ENCODE measurements around the gene C18orf32. TPM values are rescaled to one million over a fixed set of nuclear protein-coding genes. Genes with fewer than 3 reads are reported as not detected.

C18orf32 gene
- total RNA-seq, 1 experiment from 2014 or later: 24.4 TPM

DNA sequence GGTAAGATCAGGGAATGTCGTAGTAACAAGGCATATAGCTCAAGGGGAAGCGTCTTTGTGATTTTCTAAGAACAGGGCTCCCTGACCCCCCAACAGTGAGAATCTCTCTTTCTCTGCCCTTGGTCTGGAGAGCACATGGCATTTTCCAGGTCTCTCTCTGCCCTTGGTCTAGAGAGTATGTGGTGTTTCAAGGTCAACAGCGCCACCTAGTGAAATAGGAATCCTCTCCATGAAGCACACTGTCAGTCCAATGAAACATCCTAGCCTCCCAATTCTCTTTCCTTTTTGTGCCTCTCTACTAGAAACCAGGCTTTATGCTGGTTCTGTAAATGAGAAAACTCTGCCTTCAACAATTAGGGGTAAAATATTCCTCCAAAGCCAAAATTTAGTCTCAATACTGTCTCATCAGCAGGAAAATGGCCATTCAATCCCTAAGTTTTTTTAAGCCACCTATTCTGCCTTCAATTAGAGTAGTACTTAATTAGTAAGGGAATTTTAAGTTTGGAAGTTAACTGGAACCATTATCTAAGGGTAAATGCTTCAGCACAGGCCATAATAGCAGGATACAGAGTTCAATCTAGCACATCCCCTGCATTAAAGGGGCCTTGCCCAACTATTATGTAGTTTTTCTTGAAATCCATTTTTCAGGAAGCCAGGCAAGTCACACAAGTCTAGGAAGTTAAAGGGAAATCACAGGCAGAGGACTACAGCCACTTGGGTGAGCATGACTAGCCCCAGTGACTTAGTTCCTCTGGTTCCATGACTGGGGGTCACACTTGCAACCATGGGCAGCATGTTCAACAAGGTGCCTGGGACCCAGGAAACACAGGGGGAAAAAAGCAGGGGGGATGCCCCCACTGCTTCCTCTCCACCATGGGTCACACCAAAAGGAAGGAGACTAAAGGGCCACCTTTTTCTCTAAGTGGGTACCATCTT lies 39.0 kb downstream of the C18orf32 start:
- DNase-seq: peak; percentile 67
- H3K36me3 Mint-ChIP-seq (ENCODE audit: insufficient read depth in 1 of 3, low read depth in 3 of 3): peaks cover 28 to 36% (median 31%) of the 10 kb centered on the region in 3 experiments
- H2AFZ ChIP-seq (ENCODE audit: low read length): no peak overlapping the region
- peak overlapping the region in 1 of 3 experiments; percentile 24; a peak in 1 of 7 replicates for H3K27ac Mint-ChIP-seq
- no peak overlapping the region for H2BK12ac ChIP-seq (ENCODE audit: insufficient read length, low read depth, low read length)
- no peak overlapping the region for H2BK120ac ChIP-seq (ENCODE audit: low read depth, low read length, poor library complexity, severe bottlenecking)
- H4K91ac ChIP-seq (ENCODE audit: insufficient read length, low read depth, low read length): no peak overlapping the region
- no peak overlapping the region for H2AK5ac ChIP-seq (ENCODE audit: insufficient read length, low read length)
- no peak overlapping the region for H4K5ac ChIP-seq (ENCODE audit: insufficient read length, low read depth, low read length)
- no peak overlapping the region for H2BK15ac ChIP-seq (ENCODE audit: low read depth, low read length)
- H3K23ac ChIP-seq (ENCODE audit: insufficient read length, low read depth, low read length): no peak overlapping the region
- peaks cover 3% of the 10 kb centered on the region in 2 experiments; a peak in 3 of 4 replicates for H3K4me1 Mint-ChIP-seq
- TF ChIP-seq, protein P1, sequence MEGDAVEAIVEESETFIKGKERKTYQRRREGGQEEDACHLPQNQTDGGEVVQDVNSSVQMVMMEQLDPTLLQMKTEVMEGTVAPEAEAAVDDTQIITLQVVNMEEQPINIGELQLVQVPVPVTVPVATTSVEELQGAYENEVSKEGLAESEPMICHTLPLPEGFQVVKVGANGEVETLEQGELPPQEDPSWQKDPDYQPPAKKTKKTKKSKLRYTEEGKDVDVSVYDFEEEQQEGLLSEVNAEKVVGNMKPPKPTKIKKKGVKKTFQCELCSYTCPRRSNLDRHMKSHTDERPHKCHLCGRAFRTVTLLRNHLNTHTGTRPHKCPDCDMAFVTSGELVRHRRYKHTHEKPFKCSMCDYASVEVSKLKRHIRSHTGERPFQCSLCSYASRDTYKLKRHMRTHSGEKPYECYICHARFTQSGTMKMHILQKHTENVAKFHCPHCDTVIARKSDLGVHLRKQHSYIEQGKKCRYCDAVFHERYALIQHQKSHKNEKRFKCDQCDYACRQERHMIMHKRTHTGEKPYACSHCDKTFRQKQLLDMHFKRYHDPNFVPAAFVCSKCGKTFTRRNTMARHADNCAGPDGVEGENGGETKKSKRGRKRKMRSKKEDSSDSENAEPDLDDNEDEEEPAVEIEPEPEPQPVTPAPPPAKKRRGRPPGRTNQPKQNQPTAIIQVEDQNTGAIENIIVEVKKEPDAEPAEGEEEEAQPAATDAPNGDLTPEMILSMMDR (conservative IDR thresholded peaks at IDR 0.05): peak; percentile 88
- no peak overlapping the region for H3T11ph ChIP-seq (ENCODE audit: low read length)
- H3K79me2 ChIP-seq (ENCODE audit: insufficient read depth, low read length): no peaks in the 10 kb centered on the region
- no peaks in the 10 kb centered on the region for H3K27me3 ChIP-seq (ENCODE audit: insufficient read depth, low read length)
- H3K4me2 ChIP-seq (ENCODE audit: insufficient read depth, insufficient read length, low read length): no peak overlapping the region
- H3K14ac ChIP-seq (ENCODE audit: insufficient read depth, low read length): no peak overlapping the region
- H3K27me3 Mint-ChIP-seq (ENCODE audit: low read depth): no peaks in the 10 kb centered on the region; the same call in 1 of the 2 replicates
- no peaks in the 10 kb centered on the region for H3K23me2 ChIP-seq (ENCODE audit: insufficient read length, low read depth, low read length, poor library complexity, severe bottlenecking)
- no peak overlapping the region for H2BK5ac ChIP-seq (ENCODE audit: insufficient read length, low read length)
- no peak overlapping the region for H3K27ac ChIP-seq (ENCODE audit: insufficient read length, low read depth, low read length)
- H2BK20ac ChIP-seq (ENCODE audit: low read depth, low read length, poor library complexity, severe bottlenecking): no peak overlapping the region
- H3K9me3 ChIP-seq (ENCODE audit: control insufficient read depth, low read depth, low read length): peaks cover 23% of the 10 kb centered on the region
- H4K8ac ChIP-seq (replicated peaks; ENCODE audit: insufficient read length, low read depth, low read length): no peak overlapping the region
- no peak overlapping the region for H3K4me3 Mint-ChIP-seq
- H3K4ac ChIP-seq (ENCODE audit: low read depth, low read length): no peak overlapping the region
- H3K9ac ChIP-seq (ENCODE audit: extremely low read depth, insufficient read length, low read length): no peak overlapping the region
- no peaks in the 10 kb centered on the region for H3K4me1 ChIP-seq (ENCODE audit: insufficient read depth, low read length)
- H4K20me1 ChIP-seq (ENCODE audit: control insufficient read depth, insufficient read depth, insufficient read length): no peaks in the 10 kb centered on the region
- WGBS (ENCODE audit: extremely low coverage, insufficient read length, low lambda C conversion rate): no CpG with 5 or more reads among the region's 3 CpGs
- H3K18ac ChIP-seq (ENCODE audit: insufficient read length, low read depth, low read length): no peak overlapping the region
- no peak overlapping the region for H3K56ac ChIP-seq (ENCODE audit: insufficient read length, low read depth, low read length)
- peaks cover 19 to 23% of the 10 kb centered on the region in 2 experiments for H3K9me3 Mint-ChIP-seq
- no peaks in the 10 kb centered on the region for H3K79me1 ChIP-seq (ENCODE audit: insufficient read depth, low read depth, low read length, poor library complexity, severe bottlenecking)

All from H9 (cell line).